Stimulated activated CD4-positive, alpha-beta T cell treated with anti-CD3 and anti-CD28 coated beads, Interleukin-12 subunit alpha, Interleukin-12 subunit beta, amount 100 ng/mL, for 48 hours (primary cell): ENCODE measurements around the gene CHRNA7.
"Not testable (repeated sequence)": the region's sequence is repeated elsewhere in the genome, so short reads cannot be mapped to it uniquely, and the experiment has no call there.

ENCODE experiments used
- DNase-seq, 3 donors: peaks; one replicate each; pipeline ENCODE4 v3.0.0-alpha.2; 2020; ENCODE audit warnings: low read depth in 2 of 3, low spot score in 1 of 3

The CHRNA7 gene

DNA sequence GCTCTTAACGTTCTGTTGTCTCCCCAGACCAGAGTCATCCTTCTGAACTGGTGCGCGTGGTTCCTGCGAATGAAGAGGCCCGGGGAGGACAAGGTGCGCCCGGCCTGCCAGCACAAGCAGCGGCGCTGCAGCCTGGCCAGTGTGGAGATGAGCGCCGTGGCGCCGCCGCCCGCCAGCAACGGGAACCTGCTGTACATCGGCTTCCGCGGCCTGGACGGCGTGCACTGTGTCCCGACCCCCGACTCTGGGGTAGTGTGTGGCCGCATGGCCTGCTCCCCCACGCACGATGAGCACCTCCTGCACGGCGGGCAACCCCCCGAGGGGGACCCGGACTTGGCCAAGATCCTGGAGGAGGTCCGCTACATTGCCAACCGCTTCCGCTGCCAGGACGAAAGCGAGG, 137.6 kb downstream of the CHRNA7 start:
- DNase-seq, result not testable (repeated sequence)

DNA sequence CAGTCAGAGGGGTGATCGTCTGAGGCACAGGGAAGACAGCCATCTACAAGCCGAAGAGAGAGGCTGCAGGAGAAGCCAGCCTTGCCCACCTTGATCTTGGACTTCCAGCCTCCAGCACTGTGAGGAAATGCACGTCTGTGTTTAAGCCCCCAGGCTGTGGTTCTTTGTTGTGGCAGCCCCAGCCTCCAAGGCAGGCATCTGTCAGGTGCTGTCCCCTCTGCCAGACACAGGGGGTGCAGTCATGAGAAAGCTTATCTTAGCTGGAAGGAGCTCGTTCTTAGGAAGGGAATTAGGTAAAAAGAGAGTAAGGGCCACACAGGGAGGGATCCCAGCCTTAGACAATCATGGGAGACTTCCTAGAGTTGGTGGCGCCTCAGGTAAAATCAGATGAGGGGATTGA, 150.3 kb downstream of the CHRNA7 start:
- DNase-seq, result not testable (repeated sequence)

DNA sequence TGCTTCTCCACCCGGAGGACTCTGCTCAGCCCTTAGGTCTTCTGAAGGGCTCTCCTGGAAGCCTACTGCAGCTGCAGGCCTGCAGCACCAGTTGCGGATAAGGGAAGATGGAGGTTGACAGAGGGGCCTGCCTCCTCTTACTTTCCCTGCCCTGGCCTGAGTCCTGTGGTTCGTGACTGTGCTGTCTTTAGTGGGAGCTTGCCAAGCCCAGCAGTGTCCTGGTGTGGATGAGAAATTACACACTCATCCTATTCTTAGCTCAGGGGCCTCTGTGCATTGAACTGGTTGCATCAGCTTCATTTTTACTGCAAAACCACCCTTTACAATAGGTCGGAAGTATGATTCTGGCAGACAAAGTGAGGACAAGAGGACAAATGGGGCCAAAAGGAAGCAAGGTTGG, 163.5 kb downstream of the CHRNA7 start:
- DNase-seq, result not testable (repeated sequence)

DNA sequence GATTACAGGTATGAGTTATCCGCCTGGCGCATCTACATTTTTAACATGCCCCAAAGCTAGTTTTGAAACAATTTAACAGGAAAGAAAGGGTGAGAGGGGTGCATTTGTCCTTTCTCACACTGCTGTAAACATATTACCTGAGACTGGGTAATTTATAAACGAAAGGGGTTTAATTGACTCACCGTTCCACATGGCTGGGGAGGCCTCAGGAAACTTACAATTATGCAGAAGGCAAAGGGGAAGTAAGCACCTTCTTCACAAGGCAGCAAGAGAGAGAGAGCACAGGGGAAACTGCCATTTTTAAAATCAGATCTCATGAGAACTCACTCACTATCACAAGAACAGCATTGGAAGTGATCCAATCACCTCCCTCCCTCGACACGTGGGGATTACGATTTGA, 165.9 kb downstream of the CHRNA7 start:
- not testable (repeated sequence) for DNase-seq

DNA sequence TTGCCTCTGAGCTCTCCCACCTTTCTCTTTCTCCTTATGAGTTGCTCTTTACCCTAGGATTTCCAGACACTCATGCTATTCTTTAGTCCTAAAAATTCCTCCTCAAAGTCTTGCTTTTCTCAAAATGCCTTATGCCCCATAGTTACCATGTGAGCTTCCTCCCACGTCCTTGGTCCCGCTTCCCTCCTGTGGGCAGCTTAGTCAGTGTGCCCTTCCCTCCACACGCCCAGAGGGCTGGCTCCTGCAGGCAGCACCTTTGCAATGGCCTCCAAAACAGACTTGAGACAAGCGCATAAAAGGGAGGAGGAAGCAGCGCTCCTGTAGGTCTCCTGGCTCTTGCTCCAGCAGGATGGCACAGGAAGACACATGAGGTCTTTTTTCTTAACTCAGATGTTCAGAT, 168.6 kb downstream of the CHRNA7 start:
- not testable (repeated sequence) for DNase-seq

DNA sequence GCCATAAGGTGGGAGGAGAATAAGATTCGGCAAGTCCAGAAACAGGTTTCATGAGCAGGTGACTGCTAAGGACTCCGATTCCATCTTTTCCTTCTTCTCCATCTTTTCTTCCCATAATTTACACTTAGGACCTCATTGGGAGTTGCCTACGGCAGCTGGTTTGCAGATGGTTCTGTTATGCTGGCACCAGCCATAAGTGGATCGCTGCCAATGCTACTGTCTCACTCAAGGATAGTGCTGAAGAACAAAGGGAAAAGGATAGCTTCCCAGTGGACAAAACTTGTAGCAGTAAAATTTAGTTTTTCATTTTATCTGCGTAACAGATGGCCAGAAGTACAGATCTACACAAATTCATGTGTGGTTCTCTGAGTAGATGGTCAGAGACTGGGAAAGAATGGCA, 178.8 kb downstream of the CHRNA7 start:
- not testable (repeated sequence) for DNase-seq

DNA sequence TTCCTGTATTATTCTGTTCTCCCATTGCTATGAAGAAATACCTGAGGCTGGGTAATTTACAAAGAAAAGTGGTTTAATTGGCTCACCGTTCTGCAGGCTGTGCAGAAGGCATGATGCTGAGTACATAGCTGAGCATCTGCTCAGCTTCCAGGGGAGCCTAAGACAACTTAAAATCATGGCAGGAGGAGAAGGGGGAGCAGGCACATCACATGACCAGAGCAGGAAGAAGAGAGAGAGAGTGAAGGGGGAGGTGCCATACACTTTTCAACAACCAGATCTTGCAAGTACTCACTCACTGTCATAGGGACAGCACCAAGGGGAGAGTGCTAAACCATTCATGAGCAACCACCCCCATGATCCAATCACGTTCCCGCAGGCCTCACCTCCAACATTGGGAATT, 188.4 kb downstream of the CHRNA7 start:
- no peak for DNase-seq
